Measurements from ENCODE around the gene NUPR1.

DNA sequence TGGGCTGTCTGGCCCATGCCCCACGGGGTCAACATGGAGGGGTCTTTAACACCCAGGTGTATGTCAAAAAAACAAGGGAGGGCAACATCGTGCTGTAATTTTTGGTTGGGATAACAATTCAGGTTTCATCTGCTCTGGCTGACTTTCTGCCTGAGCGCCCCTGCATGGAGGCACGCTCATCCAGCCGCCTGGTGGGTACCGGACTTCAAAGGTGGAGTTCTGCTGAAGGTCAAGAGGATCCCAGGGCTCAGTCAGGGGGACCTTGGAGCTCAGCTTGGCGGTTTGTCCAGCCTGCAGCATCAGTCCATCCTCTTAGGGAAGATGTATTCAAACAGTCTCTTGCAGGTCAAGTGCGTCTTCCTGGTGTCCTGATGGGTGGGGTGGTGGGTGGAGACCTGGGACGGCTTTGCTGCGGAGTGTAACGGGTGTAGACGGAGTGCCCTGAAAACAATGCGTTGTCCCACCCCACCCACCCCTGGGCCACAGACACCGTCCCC lies 9.6 kb upstream of the NUPR1 start:
- TF ChIP-seq, protein P1, sequence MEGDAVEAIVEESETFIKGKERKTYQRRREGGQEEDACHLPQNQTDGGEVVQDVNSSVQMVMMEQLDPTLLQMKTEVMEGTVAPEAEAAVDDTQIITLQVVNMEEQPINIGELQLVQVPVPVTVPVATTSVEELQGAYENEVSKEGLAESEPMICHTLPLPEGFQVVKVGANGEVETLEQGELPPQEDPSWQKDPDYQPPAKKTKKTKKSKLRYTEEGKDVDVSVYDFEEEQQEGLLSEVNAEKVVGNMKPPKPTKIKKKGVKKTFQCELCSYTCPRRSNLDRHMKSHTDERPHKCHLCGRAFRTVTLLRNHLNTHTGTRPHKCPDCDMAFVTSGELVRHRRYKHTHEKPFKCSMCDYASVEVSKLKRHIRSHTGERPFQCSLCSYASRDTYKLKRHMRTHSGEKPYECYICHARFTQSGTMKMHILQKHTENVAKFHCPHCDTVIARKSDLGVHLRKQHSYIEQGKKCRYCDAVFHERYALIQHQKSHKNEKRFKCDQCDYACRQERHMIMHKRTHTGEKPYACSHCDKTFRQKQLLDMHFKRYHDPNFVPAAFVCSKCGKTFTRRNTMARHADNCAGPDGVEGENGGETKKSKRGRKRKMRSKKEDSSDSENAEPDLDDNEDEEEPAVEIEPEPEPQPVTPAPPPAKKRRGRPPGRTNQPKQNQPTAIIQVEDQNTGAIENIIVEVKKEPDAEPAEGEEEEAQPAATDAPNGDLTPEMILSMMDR (IDR thresholded peaks at IDR 0.05) = no peak
- TF ChIP-seq POLR2A (IDR thresholded peaks at IDR 0.05) (no peak), POLR2AphosphoS5 (IDR thresholded peaks at IDR 0.05; ENCODE audit: insufficient read depth in 1 of 2, low read depth in 1 of 2) (no peak)

All from vagina (tissue), 2 donors.